Spleen (tissue), 11 donors: Measurements from ENCODE around the gene SINHCAF. TPM values are rescaled to one million over a fixed set of nuclear protein-coding genes. Genes with fewer than 3 reads are reported as not detected.

Source experiments
- DNase-seq: peaks from one replicate; pipeline ENCODE4 v3.0.0-alpha.2; 2020
- H3K27ac ChIP-seq, 8 donors: fragments of 200-600 bp; sonication (generic) in 7 of 8; 1 replicate in 4 of 8; 2 replicates in 4 of 8; pipeline versions ENCODE4 v1.5.0 to v1.8.0; 2016 to 2021; ENCODE audit warnings: inconsistent platforms in 4 of 8, mild to moderate bottlenecking in 4 of 8, moderate library complexity in 1 of 8
- H3K27me3 ChIP-seq, 7 donors: fragments of 200-600 bp; sonication (generic) in 6 of 7; replicated peaks in 1 of 7; 1 replicate in 4 of 7; 2 replicates in 3 of 7; pipeline versions ENCODE4 v1.5.0 to v1.8.0; 2016 to 2021; ENCODE audit warnings: inconsistent platforms in 3 of 7, mild to moderate bottlenecking in 1 of 7
- H3K36me3 ChIP-seq, 6 donors: fragments of 200-600 bp; sonication (generic) in 5 of 6; 1 replicate in 4 of 6; 2 replicates in 2 of 6; pipeline versions ENCODE4 v1.5.0 to v1.8.0; 2016 to 2021; ENCODE audit warnings: inconsistent platforms in 2 of 6
- H3K4me1 ChIP-seq, 6 donors: fragments of 200-600 bp; sonication (generic) in 5 of 6; 1 replicate in 3 of 6; 2 replicates in 3 of 6; pipeline versions ENCODE4 v1.5.0 to v1.8.0; 2016 to 2021; ENCODE audit warnings: inconsistent platforms in 3 of 6
- H3K4me3 ChIP-seq, 8 donors: fragments of 200-600 bp; sonication (generic) in 7 of 8; 1 replicate in 4 of 8; 2 replicates in 4 of 8; pipeline versions ENCODE4 v1.5.0 to v1.8.0; 2016 to 2021; ENCODE audit warnings: inconsistent platforms in 4 of 8, mild to moderate bottlenecking in 4 of 8, moderate library complexity in 2 of 8
- H3K9me3 ChIP-seq, 8 donors: fragments of 200-600 bp; sonication (generic) in 7 of 8; 1 replicate in 4 of 8; 2 replicates in 4 of 8; pipeline versions ENCODE4 v1.5.0 to v1.8.0; 2016 to 2021; ENCODE audit warnings: inconsistent platforms in 4 of 8
- CTCF ChIP-seq, 11 experiments: fragments of 200-600 bp in 7 of 11; fragments of 450-650 bp in 4 of 11; sonication (generic) in 4 of 11; IDR thresholded peaks in 8 of 11; conservative IDR thresholded peaks in 3 of 11; 1 replicate in 7 of 11; 2 replicates in 4 of 11; pipeline versions ENCODE4 v1.4.0 to v1.8.0; 2016 to 2021; ENCODE audit warnings: antibody characterized with exemption in 11 of 11, inconsistent platforms in 4 of 11, mild to moderate bottlenecking in 1 of 11
- POLR2A ChIP-seq, 3 donors: fragments of 450-650 bp; IDR thresholded peaks; one replicate each; pipeline ENCODE4 v1.5.1; 2017; ENCODE audit warnings: antibody characterized with exemption in 3 of 3, mild to moderate bottlenecking in 1 of 3
- POLR2AphosphoS5 ChIP-seq, 3 donors: sonication (generic); formaldehyde crosslinking; IDR thresholded peaks; one replicate each; pipeline ENCODE4 v1.5.1; 2017; ENCODE audit warnings: antibody characterized with exemption in 3 of 3
- WGBS, 5 donors: extraction: QIAGEN DNeasy Blood & Tissue Kit in 3 of 5; methylation state at CpG; one replicate each; pipeline versions ENCODE4 v1.1.5 to v1.1.7; 2013 to 2018; 5-methylcytosine and 5-hydroxymethylcytosine counted together
- intact Hi-C: fragments of 100-400 bp; cut with DNase I; formaldehyde crosslinking; loops from one replicate; pipeline ENCODE4 v1.15.0; 2023; ENCODE audit warnings: low total_unique reads
- polyA plus RNA-seq, 3 donors: library from polyadenylated mRNA; stranded (reverse); fragments of 200-250 nt; gene quantifications; one replicate each; pipeline ENCODE4 v1.2.1, GENCODE V29; 2013
- total RNA-seq, 7 donors: library from RNA; depleted of rRNA in 3 of 7; stranded (reverse); fragments of >200 nt in 3 of 7; fragmentation: NEBNext Ultra II Directional in 4 of 7; extraction: Animal tissue kit (Norgen Biotek cat#: 25700) in 4 of 7; gene quantifications; one replicate each; pipeline versions ENCODE4 v1.1.0 to v1.2.1, GENCODE V29; 2016 to 2021
- donor health status: healthy with polysubstance abuse.
- donor health status: DM: no; HTN: no; CAD: no; lungs with moderate emphysema.
- donor health status: DM: no; HTN: no; CAD: no.
- donor health status: Bipolar disorder and iron deficiency.
- donor health status: healthy.
- donor health status: DM: no; HTN: no; CAD: no.
- donor health status: DM: yes; HTN: yes; CAD: no.

Gene SINHCAF
- total and polyA plus RNA-seq, 10 donors, result 28.4 to 121 (median 55.9) TPM

GRCh38 chr12:31342286-31342685, 16.3 kb upstream of the SINHCAF start:
- intact Hi-C loops, result no loop called here
- Histone ChIP-seq H3K27me3 (no peaks in the 10 kb centered on the region), H3K27ac (no peak overlapping the region), H3K4me3 (no peak overlapping the region), H3K9me3 (no peaks in the 10 kb centered on the region), H3K4me1 (no peaks in the 10 kb centered on the region), H3K36me3 (no peaks in the 10 kb centered on the region)
- DNase-seq, result no peak
- WGBS, 5 donors, result 79 to 100% (median 91%) methylated on average over 1 of the region's 1 CpG
- TF ChIP-seq POLR2A (IDR thresholded peaks at IDR 0.05) (no peak), POLR2AphosphoS5 (IDR thresholded peaks at IDR 0.05) (no peak), CTCF (IDR thresholded peaks at IDR 0.05 in 8 of 11, conservative IDR thresholded peaks at IDR 0.05 in 3 of 11) (no peak)

- Histone ChIP-seq H3K9me3 (no peaks in the 10 kb centered on the region), H3K36me3 (no peaks in the 10 kb centered on the region), H3K4me1 (no peaks in the 10 kb centered on the region), H3K27ac (no peak overlapping the region), H3K4me3 (no peak overlapping the region), H3K27me3 (no peaks in the 10 kb centered on the region)
- no peak for DNase-seq
- 84 to 92% (median 87%) methylated on average over 10 of the region's 10 CpGs for WGBS, 5 donors
- intact Hi-C loops, result no loop called here
- TF ChIP-seq POLR2A (IDR thresholded peaks at IDR 0.05) (no peak), CTCF (IDR thresholded peaks at IDR 0.05 in 8 of 11, conservative IDR thresholded peaks at IDR 0.05 in 3 of 11) (no peak), POLR2AphosphoS5 (IDR thresholded peaks at IDR 0.05) (no peak)
Measured at GRCh38 chr12:31339831-31340622, 14.1 kb upstream of the SINHCAF start.

- intact Hi-C loops, result no loop called here
- H3K4me1 ChIP-seq, result no peaks in the 10 kb centered on the region
- H3K4me3 ChIP-seq, result no peak overlapping the region
- TF ChIP-seq POLR2AphosphoS5 (IDR thresholded peaks at IDR 0.05) (no peak), POLR2A (IDR thresholded peaks at IDR 0.05) (no peak), CTCF (IDR thresholded peaks at IDR 0.05 in 8 of 11, conservative IDR thresholded peaks at IDR 0.05 in 3 of 11) (no peak)
- H3K27me3 ChIP-seq, result no peaks in the 10 kb centered on the region
- no peaks in the 10 kb centered on the region for H3K9me3 ChIP-seq
- no peak overlapping the region for H3K27ac ChIP-seq
- 39 to 55% (median 48%) methylated on average over 4 of the region's 4 CpGs for WGBS, 5 donors
- no peak for DNase-seq
- no peaks in the 10 kb centered on the region for H3K36me3 ChIP-seq
Measured at GRCh38 chr12:31337952-31338351, 12.0 kb upstream of the SINHCAF start.

- Histone ChIP-seq H3K9me3 (no peaks in the 10 kb centered on the region), H3K36me3 (no peaks in the 10 kb centered on the region), H3K27ac (no peak overlapping the region), H3K4me1 (peaks cover 0 to 13% (median 0%) of the 10 kb centered on the region in 6 donors), H3K27me3 (no peaks in the 10 kb centered on the region), H3K4me3 (no peak overlapping the region)
- WGBS, 5 donors, result 40 to 55% (median 47%) methylated on average over 4 of the region's 4 CpGs
- intact Hi-C loops, result no loop called here
- TF ChIP-seq POLR2AphosphoS5 (IDR thresholded peaks at IDR 0.05) (no peak), POLR2A (IDR thresholded peaks at IDR 0.05) (no peak), CTCF (IDR thresholded peaks at IDR 0.05 in 8 of 11, conservative IDR thresholded peaks at IDR 0.05 in 3 of 11) (no peak)
- DNase-seq, result no peak
Measured at GRCh38 chr12:31331242-31331641, 5.3 kb upstream of the SINHCAF start.
